Sigmoid colon (tissue), 7 donors: ENCODE data around the gene TIMM13. TPM values are rescaled to one million over a fixed set of nuclear protein-coding genes. Genes with fewer than 3 reads are reported as not detected.
"Not testable (repeated sequence)": the region's sequence is repeated elsewhere in the genome, so short reads cannot be mapped to it uniquely, and the experiment has no call there.

Experiments
- DNase-seq: peaks from one replicate; pipeline ENCODE4 v3.0.0-alpha.2; 2019
- H3K27ac ChIP-seq, 4 donors: fragments of 200-600 bp; sonication (generic); one replicate each; pipeline ENCODE4 v1.5.1; 2016 to 2019; ENCODE audit warnings: mild to moderate bottlenecking in 1 of 4
- H3K27me3 ChIP-seq, 3 donors: fragments of 200-600 bp; sonication (generic); one replicate each; pipeline ENCODE4 v1.5.1; 2019; ENCODE audit warnings: mild to moderate bottlenecking in 1 of 3
- H3K36me3 ChIP-seq, 4 donors: fragments of 200-600 bp; sonication (generic); one replicate each; pipeline ENCODE4 v1.5.1; 2016 to 2019
- H3K4me1 ChIP-seq, 4 donors: fragments of 200-600 bp; sonication (generic); one replicate each; pipeline ENCODE4 v1.5.1; 2017 to 2019
- H3K4me3 ChIP-seq, 4 donors: fragments of 200-600 bp; sonication (generic); one replicate each; pipeline ENCODE4 v1.5.1; 2017 to 2019; ENCODE audit warnings: mild to moderate bottlenecking in 2 of 4, moderate library complexity in 1 of 4
- H3K9me3 ChIP-seq, 4 donors: fragments of 200-600 bp in 3 of 4; sonication (generic) in 3 of 4; one replicate each; pipeline versions ENCODE4 v1.5.1 to v1.6.1; 2013 to 2019
- EP300 ChIP-seq, 4 donors: sonication (generic); formaldehyde crosslinking; IDR thresholded peaks; one replicate each; pipeline ENCODE4 v1.6.1; 2017; ENCODE audit warnings: antibody characterized with exemption in 4 of 4
- POLR2A ChIP-seq, 2 donors: fragments of 450-650 bp; IDR thresholded peaks; one replicate each; pipeline ENCODE4 v1.6.1; 2016; ENCODE audit warnings: antibody characterized with exemption in 2 of 2, mild to moderate bottlenecking in 2 of 2, moderate library complexity in 2 of 2
- POLR2AphosphoS5 ChIP-seq, 4 donors: sonication (generic); formaldehyde crosslinking; IDR thresholded peaks; one replicate each; pipeline ENCODE4 v1.6.1; 2017; ENCODE audit warnings: antibody characterized with exemption in 4 of 4
- WGBS, 2 donors: extraction: QIAGEN DNeasy Blood & Tissue Kit; methylation state at CpG; one replicate each; pipeline ENCODE4 v1.1.7; 2013; 5-methylcytosine and 5-hydroxymethylcytosine counted together
- intact Hi-C: fragments of 100-400 bp; cut with DNase I; formaldehyde crosslinking; loops from one replicate; pipeline ENCODE4 v1.15.1; 2023
- polyA plus RNA-seq, 3 donors: library from polyadenylated mRNA; stranded (reverse); fragments of 200-250 nt; gene quantifications; one replicate each; pipeline ENCODE4 v1.2.3, GENCODE V29; 2013
- total RNA-seq, 4 donors: library from RNA; depleted of rRNA; stranded (reverse); fragments of >200 nt; gene quantifications; one replicate each; pipeline ENCODE4 v1.1.0, GENCODE V29; 2016
- TF ChIP-seq, protein P1 (sequence below), 4 experiments: fragments of 450-650 bp in 3 of 4; fragments of 200-600 bp in 1 of 4; IDR thresholded peaks; one replicate each; pipeline ENCODE4 v1.5.1; 2016 to 2019; ENCODE audit warnings: antibody characterized with exemption in 4 of 4, mild to moderate bottlenecking in 3 of 4, moderate library complexity in 2 of 4
- donor health status: healthy with polysubstance abuse.
- donor health status: Bipolar disorder and iron deficiency.
- donor health status: healthy.

The TIMM13 gene
- total and polyA plus RNA-seq, 7 donors = 23.6 to 135 (median 29.3) TPM

- TF ChIP-seq EP300 (IDR thresholded peaks at IDR 0.05) = no peak
- TF ChIP-seq POLR2AphosphoS5 (IDR thresholded peaks at IDR 0.05) = peak in 1 of 4 donors; percentile 17
- TF ChIP-seq, protein P1, sequence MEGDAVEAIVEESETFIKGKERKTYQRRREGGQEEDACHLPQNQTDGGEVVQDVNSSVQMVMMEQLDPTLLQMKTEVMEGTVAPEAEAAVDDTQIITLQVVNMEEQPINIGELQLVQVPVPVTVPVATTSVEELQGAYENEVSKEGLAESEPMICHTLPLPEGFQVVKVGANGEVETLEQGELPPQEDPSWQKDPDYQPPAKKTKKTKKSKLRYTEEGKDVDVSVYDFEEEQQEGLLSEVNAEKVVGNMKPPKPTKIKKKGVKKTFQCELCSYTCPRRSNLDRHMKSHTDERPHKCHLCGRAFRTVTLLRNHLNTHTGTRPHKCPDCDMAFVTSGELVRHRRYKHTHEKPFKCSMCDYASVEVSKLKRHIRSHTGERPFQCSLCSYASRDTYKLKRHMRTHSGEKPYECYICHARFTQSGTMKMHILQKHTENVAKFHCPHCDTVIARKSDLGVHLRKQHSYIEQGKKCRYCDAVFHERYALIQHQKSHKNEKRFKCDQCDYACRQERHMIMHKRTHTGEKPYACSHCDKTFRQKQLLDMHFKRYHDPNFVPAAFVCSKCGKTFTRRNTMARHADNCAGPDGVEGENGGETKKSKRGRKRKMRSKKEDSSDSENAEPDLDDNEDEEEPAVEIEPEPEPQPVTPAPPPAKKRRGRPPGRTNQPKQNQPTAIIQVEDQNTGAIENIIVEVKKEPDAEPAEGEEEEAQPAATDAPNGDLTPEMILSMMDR (IDR thresholded peaks at IDR 0.05) = no peak
- TF ChIP-seq POLR2A (IDR thresholded peaks at IDR 0.05) = no peak
- intact Hi-C loops = no loop called here
- Histone ChIP-seq H3K4me3 (no peak overlapping the region), H3K36me3 (no peaks in the 10 kb centered on the region), H3K27ac (peak overlapping the region in 1 of 4 donors; percentile 14), H3K27me3 (peaks cover 0 to 11% (median 4%) of the 10 kb centered on the region in 3 donors), H3K9me3 (no peaks in the 10 kb centered on the region), H3K4me1 (no peaks in the 10 kb centered on the region)
- DNase-seq = no peak
- WGBS, 2 donors = 8 to 42% methylated on average over 27 of the region's 27 CpGs
Observed at GRCh38 chr19:2394442-2395292, 32.7 kb downstream of the TIMM13 start.

DNA sequence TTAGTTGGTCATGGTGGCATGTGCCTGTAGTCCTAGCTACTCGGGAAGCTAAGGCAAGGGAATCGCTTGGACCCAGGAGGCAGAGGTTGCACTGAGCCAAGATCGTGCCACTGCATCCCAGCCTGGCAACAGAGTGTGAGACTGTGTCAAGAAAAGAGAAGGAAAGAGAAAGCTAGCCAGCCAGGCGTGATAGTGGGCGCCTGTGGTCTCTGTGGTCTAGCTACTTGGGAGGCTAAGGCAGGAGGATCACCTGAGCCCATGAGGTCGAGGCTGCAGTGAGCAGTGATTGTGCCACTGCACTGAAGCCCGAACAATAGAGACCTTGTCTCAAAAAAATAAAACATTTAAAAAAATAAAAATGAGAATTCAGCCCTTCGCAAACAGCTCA, 33.3 kb downstream of the TIMM13 start:
- H3K27ac ChIP-seq = peak overlapping the region in 1 of 4 donors; percentile 14
- no peak overlapping the region for H3K4me3 ChIP-seq
- DNase-seq = no peak
- no peaks in the 10 kb centered on the region for H3K4me1 ChIP-seq
- 44 to 63% methylated on average over 8 of the region's 8 CpGs for WGBS, 2 donors
- no peaks in the 10 kb centered on the region for H3K9me3 ChIP-seq
- intact Hi-C loops = no loop called here
- TF ChIP-seq, protein P1 (IDR thresholded peaks at IDR 0.05) = no peak
- TF ChIP-seq POLR2A (IDR thresholded peaks at IDR 0.05) (no peak), EP300 (IDR thresholded peaks at IDR 0.05) (no peak), POLR2AphosphoS5 (IDR thresholded peaks at IDR 0.05) (no peak)
- H3K36me3 ChIP-seq = no peaks in the 10 kb centered on the region
- peaks cover 0 to 11% (median 4%) of the 10 kb centered on the region in 3 donors for H3K27me3 ChIP-seq

DNA sequence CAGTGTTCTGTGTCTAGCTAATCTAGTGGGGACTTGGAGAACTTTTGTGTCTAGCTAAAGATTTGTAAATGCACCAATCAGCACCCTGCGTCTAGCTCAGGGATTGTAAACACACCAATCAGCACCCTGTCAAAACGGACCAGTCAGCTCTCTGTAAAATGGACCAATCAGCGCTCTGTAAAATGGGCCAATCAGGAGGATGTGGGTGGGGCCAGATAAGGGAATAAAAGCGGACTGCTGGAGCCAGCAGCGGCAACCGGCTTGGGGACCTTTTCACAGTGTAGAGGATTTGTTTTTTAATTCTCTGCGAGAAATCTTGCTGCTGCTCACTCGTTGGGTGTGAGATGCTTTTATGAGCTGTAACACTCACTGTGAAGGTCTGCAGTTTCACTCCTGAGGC, 34.5 kb downstream of the TIMM13 start:
- H3K9me3 ChIP-seq, H3K27ac ChIP-seq, H3K4me3 ChIP-seq, H3K4me1 ChIP-seq, H3K36me3 ChIP-seq, DNase-seq, intact Hi-C loops: not testable (repeated sequence)
- peaks cover 0 to 11% (median 4%) of the 10 kb centered on the region in 3 donors for H3K27me3 ChIP-seq
- 84 to 86% methylated on average over 8 of the region's 8 CpGs for WGBS, 2 donors

- no peak overlapping the region for H3K4me3 ChIP-seq
- no peaks in the 10 kb centered on the region for H3K4me1 ChIP-seq
- H3K27me3 ChIP-seq = peaks cover 0 to 16% (median 4%) of the 10 kb centered on the region in 3 donors
- 65 to 76% methylated on average over 7 of the region's 7 CpGs for WGBS, 2 donors
- no peak for DNase-seq
- no peaks in the 10 kb centered on the region for H3K36me3 ChIP-seq
- intact Hi-C loops = no loop called here
- no peak for TF ChIP-seq EP300 (IDR thresholded peaks at IDR 0.05)
- TF ChIP-seq, protein P1 (IDR thresholded peaks at IDR 0.05) = no peak
- TF ChIP-seq POLR2A (IDR thresholded peaks at IDR 0.05) = no peak
- no peak for TF ChIP-seq POLR2AphosphoS5 (IDR thresholded peaks at IDR 0.05)
- H3K9me3 ChIP-seq = no peaks in the 10 kb centered on the region
- no peak overlapping the region for H3K27ac ChIP-seq
Observed at GRCh38 chr19:2392366-2392765, 35.0 kb downstream of the TIMM13 start.

- no peak overlapping the region for H3K27ac ChIP-seq
- H3K36me3 ChIP-seq = no peaks in the 10 kb centered on the region
- no peak overlapping the region for H3K4me3 ChIP-seq
- no peak for DNase-seq
- no peaks in the 10 kb centered on the region for H3K9me3 ChIP-seq
- intact Hi-C loops = loop anchor here (2.0 kb wide), 3 partner anchors 116 to 234 kb away; partner anchors contain the start of genes PLEKHJ1 and SF3A2
- WGBS, 2 donors = 5 to 7% methylated on average over 10 of the region's 10 CpGs
- TF ChIP-seq, protein P1 (IDR thresholded peaks at IDR 0.05) = peak; percentile 59 to 82 (median 76)
- no peak for TF ChIP-seq POLR2AphosphoS5 (IDR thresholded peaks at IDR 0.05)
- peaks cover 0 to 19% (median 4%) of the 10 kb centered on the region in 3 donors for H3K27me3 ChIP-seq
- H3K4me1 ChIP-seq = no peaks in the 10 kb centered on the region
Observed at GRCh38 chr19:2391118-2391725, 36.2 kb downstream of the TIMM13 start.
